ENCODE measurements around the gene METTL1. TPM values are rescaled to one million over a fixed set of nuclear protein-coding genes. Genes with fewer than 3 reads are reported as not detected.

METTL1 gene
- total and polyA plus RNA-seq, 4 donors: 2.8 to 11.2 (median 7.1) TPM

DNA sequence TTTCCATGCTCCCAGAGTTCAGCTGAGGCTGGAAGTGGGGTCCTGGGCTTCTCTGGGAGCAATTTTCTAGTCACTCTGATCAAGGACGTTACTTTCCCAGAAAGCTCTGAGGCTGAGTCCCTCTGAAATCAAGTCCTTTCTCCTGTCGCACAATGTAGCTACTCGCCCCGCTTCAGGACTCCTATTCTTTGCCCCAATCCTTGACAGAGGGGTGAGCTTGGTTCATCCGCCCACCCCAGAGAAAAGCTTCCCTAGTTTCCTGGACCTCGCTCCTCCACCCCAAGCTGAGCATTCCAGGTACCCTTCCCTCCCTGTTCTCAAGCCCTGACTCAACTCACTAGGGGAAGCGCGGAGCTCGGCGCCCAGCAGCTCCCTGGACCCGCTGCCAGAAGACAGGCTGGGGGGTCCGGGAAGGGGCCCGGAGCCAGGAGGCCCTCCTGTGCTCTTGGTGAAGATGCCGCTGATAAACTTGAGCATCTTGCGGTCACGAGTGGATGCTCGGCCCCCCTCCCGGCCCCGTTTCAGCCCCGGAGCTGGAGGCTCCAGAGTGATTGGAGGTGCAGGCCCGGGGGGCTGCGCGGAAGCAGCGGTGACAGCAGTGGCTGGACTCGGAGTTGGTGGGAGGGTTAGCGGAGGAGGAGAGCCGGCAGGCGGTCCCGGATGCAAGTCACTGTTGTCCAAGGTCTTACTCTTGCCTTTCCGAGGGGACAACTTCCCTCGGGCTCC, 35.0 kb downstream of the METTL1 start:
- peaks cover 3 to 22% (median 15%) of the 10 kb centered on the region in 4 donors for H3K4me1 ChIP-seq (ENCODE audit: control insufficient read depth in 4 of 4, insufficient read depth in 4 of 4, low read length in 3 of 4)
- H3K9me3 ChIP-seq (ENCODE audit: control insufficient read depth in 4 of 4, low read length in 3 of 4): no peaks in the 10 kb centered on the region
- peak overlapping the region in 1 of 3 donors; percentile 24 for H3K4me3 ChIP-seq (ENCODE audit: low read depth in 1 of 3, low read length in 3 of 3)
- WGBS: 26% methylated on average over 31 of the region's 31 CpGs
- H3K27me3 ChIP-seq (ENCODE audit: control insufficient read depth in 4 of 4, insufficient read depth in 4 of 4, low read length in 3 of 4): peaks cover 0 to 10% (median 4%) of the 10 kb centered on the region in 4 donors
- TF ChIP-seq, protein P1, sequence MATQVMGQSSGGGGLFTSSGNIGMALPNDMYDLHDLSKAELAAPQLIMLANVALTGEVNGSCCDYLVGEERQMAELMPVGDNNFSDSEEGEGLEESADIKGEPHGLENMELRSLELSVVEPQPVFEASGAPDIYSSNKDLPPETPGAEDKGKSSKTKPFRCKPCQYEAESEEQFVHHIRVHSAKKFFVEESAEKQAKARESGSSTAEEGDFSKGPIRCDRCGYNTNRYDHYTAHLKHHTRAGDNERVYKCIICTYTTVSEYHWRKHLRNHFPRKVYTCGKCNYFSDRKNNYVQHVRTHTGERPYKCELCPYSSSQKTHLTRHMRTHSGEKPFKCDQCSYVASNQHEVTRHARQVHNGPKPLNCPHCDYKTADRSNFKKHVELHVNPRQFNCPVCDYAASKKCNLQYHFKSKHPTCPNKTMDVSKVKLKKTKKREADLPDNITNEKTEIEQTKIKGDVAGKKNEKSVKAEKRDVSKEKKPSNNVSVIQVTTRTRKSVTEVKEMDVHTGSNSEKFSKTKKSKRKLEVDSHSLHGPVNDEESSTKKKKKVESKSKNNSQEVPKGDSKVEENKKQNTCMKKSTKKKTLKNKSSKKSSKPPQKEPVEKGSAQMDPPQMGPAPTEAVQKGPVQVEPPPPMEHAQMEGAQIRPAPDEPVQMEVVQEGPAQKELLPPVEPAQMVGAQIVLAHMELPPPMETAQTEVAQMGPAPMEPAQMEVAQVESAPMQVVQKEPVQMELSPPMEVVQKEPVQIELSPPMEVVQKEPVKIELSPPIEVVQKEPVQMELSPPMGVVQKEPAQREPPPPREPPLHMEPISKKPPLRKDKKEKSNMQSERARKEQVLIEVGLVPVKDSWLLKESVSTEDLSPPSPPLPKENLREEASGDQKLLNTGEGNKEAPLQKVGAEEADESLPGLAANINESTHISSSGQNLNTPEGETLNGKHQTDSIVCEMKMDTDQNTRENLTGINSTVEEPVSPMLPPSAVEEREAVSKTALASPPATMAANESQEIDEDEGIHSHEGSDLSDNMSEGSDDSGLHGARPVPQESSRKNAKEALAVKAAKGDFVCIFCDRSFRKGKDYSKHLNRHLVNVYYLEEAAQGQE (IDR thresholded peaks at IDR 0.05): no peak
- TF ChIP-seq ZBTB33 (IDR thresholded peaks at IDR 0.05): no peak
- TF ChIP-seq FOXA2 (IDR thresholded peaks at IDR 0.05): no peak
- TF ChIP-seq FOXA1 (IDR thresholded peaks at IDR 0.05): no peak
- TF ChIP-seq ATF3 (IDR thresholded peaks at IDR 0.05): no peak
- no peak for TF ChIP-seq YY1 (IDR thresholded peaks at IDR 0.05)
- no peak for TF ChIP-seq HNF4G (IDR thresholded peaks at IDR 0.05)
- no peak for TF ChIP-seq TAF1 (conservative IDR thresholded peaks at IDR 0.05)
- TF ChIP-seq JUND (IDR thresholded peaks at IDR 0.05): no peak
- no peak for TF ChIP-seq NR2F2 (IDR thresholded peaks at IDR 0.05)
- no peak overlapping the region for H3K9ac ChIP-seq (ENCODE audit: low read depth in 1 of 2, low read length in 2 of 2)
- H3K36me3 ChIP-seq (ENCODE audit: control insufficient read depth in 4 of 4, insufficient read depth in 3 of 4, low read depth in 1 of 4, low read length in 3 of 4): no peaks in the 10 kb centered on the region
- H3K27ac ChIP-seq (ENCODE audit: low read depth in 1 of 2, low read length in 2 of 2): no peak overlapping the region
- DNase-seq (ENCODE audit: low spot score): no peak

GRCh38 chr12:57735952-57736740, 35.8 kb downstream of the METTL1 start:
- H3K36me3 ChIP-seq (ENCODE audit: control insufficient read depth in 4 of 4, insufficient read depth in 3 of 4, low read depth in 1 of 4, low read length in 3 of 4): no peaks in the 10 kb centered on the region
- peaks cover 3 to 22% (median 15%) of the 10 kb centered on the region in 4 donors for H3K4me1 ChIP-seq (ENCODE audit: control insufficient read depth in 4 of 4, insufficient read depth in 4 of 4, low read length in 3 of 4)
- no peak for DNase-seq (ENCODE audit: low spot score)
- H3K4me3 ChIP-seq (ENCODE audit: low read depth in 1 of 3, low read length in 3 of 3): no peak overlapping the region
- 21% methylated on average over 49 of the region's 49 CpGs for WGBS
- H3K9me3 ChIP-seq (ENCODE audit: control insufficient read depth in 4 of 4, low read length in 3 of 4): no peaks in the 10 kb centered on the region
- TF ChIP-seq HNF4G (IDR thresholded peaks at IDR 0.05): no peak
- TF ChIP-seq RAD21 (IDR thresholded peaks at IDR 0.05): peak in 1 of 2 donors; percentile 37
- no peak overlapping the region for H3K9ac ChIP-seq (ENCODE audit: low read depth in 1 of 2, low read length in 2 of 2)
- peaks cover 0 to 10% (median 4%) of the 10 kb centered on the region in 4 donors for H3K27me3 ChIP-seq (ENCODE audit: control insufficient read depth in 4 of 4, insufficient read depth in 4 of 4, low read length in 3 of 4)
- H3K27ac ChIP-seq (ENCODE audit: low read depth in 1 of 2, low read length in 2 of 2): no peak overlapping the region
